Gastroesophageal sphincter (tissue), 3 donors: Measurements from ENCODE around the gene BICD1.

ENCODE experiments used
- CTCF ChIP-seq, 4 experiments: fragments of 200-600 bp in 2 of 4; fragments of 450-650 bp in 2 of 4; sonication (generic) in 1 of 4; IDR thresholded peaks; one replicate each; pipeline ENCODE4 v1.5.1; 2017 to 2019; ENCODE audit warnings: antibody characterized with exemption in 4 of 4, mild to moderate bottlenecking in 2 of 4, moderate library complexity in 2 of 4
- EP300 ChIP-seq: sonication (generic); formaldehyde crosslinking; IDR thresholded peaks from one replicate; pipeline ENCODE4 v1.6.1; 2017; ENCODE audit warnings: antibody characterized with exemption, mild to moderate bottlenecking
- POLR2A ChIP-seq, 2 donors: fragments of 450-650 bp; IDR thresholded peaks; one replicate each; pipeline ENCODE4 v1.6.1; 2017; ENCODE audit warnings: antibody characterized with exemption in 2 of 2, mild to moderate bottlenecking in 2 of 2, moderate library complexity in 1 of 2

GRCh38 chr12:32305163-32305562, 198.5 kb downstream of the BICD1 start:
- TF ChIP-seq CTCF (IDR thresholded peaks at IDR 0.05) (peak in 1 of 4 experiments; percentile 33), EP300 (no peak), POLR2A (IDR thresholded peaks at IDR 0.05) (no peak)
